Retina (tissue), 1 donor: ENCODE results near the gene ZNF419.

ENCODE experiments used
- DNase-seq: peaks from one replicate; pipeline ENCODE4 v3.0.0-alpha.2; 2016

ZNF419 gene

GRCh38 chr19:57537953-57538547, 50.5 kb downstream of the ZNF419 start:
- no peak for DNase-seq
